GM12865 (cell line): ENCODE measurements around the gene CCDC188.
A peak's percentile ranks its signal among the peaks of the same experiment; 100 is the strongest.

ENCODE experiments used
- DNase-seq: peaks from one replicate; pipeline ENCODE4 v3.0.0; 2010; ENCODE audit warnings: low read depth
- H3K4me3 ChIP-seq: 2 replicates; pipeline ENCODE4 v1.5.1; 2011; ENCODE audit warnings: mild to moderate bottlenecking, low read depth, low read length, control low read depth
- TF ChIP-seq, protein P1 (sequence below): IDR thresholded peaks from 2 replicates; pipeline ENCODE4 v1.5.1; 2011; ENCODE audit warnings: low read length, control low read depth, low read depth, inconsistent platforms; ENCODE audit not compliant: insufficient read depth; ENCODE audit errors: missing control alignments

Gene CCDC188

DNA sequence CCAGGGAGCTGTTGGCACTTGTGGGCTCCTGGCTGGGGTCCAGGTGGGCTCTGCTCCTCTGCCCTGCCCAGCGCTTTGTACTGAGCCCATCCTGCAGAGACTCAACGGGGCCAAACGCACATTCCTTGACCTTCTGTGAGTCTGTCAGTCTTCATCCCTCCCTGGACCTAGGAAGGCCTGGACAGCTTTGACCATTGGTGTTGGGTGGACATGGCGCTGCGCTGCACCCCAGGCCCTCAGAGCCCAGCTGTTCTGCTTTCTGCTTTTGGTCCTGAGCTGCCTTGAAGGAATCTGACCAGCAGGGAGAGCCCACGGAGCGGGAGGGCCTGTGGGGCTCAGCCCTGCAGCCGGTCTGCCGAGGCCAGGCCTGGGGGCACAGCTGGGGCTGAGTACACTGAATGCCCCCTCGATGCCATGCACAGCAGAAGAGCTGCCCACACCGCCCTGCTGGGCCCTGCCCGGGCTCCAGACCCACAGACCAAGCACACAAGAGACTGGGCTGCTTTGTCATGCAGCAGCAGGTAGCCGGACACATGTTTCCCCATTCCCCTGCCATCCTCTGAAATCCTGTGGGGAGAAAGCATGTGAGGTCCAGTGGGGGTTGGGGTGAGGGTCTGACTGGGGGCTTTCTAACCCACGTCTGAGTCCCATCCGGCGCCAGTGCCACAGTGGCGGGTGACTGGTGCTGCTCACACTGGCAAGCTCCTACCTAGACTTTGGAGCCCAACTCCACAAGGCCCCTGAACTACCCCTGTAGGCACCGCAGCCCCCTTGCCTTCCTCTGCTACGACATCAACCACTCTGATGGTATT is 24.1 kb upstream of the CCDC188 start:
- DNase-seq, result peak; percentile 6
- H3K4me3 ChIP-seq, result no peak overlapping the region
- TF ChIP-seq, protein P1, sequence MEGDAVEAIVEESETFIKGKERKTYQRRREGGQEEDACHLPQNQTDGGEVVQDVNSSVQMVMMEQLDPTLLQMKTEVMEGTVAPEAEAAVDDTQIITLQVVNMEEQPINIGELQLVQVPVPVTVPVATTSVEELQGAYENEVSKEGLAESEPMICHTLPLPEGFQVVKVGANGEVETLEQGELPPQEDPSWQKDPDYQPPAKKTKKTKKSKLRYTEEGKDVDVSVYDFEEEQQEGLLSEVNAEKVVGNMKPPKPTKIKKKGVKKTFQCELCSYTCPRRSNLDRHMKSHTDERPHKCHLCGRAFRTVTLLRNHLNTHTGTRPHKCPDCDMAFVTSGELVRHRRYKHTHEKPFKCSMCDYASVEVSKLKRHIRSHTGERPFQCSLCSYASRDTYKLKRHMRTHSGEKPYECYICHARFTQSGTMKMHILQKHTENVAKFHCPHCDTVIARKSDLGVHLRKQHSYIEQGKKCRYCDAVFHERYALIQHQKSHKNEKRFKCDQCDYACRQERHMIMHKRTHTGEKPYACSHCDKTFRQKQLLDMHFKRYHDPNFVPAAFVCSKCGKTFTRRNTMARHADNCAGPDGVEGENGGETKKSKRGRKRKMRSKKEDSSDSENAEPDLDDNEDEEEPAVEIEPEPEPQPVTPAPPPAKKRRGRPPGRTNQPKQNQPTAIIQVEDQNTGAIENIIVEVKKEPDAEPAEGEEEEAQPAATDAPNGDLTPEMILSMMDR, result no peak

- H3K4me3 ChIP-seq, result no peak overlapping the region
- no peak for DNase-seq
- TF ChIP-seq, protein P1, result no peak
These were observed 22.9 kb upstream of the CCDC188 start for GRCh38 chr22:20173772-20174171.

DNA sequence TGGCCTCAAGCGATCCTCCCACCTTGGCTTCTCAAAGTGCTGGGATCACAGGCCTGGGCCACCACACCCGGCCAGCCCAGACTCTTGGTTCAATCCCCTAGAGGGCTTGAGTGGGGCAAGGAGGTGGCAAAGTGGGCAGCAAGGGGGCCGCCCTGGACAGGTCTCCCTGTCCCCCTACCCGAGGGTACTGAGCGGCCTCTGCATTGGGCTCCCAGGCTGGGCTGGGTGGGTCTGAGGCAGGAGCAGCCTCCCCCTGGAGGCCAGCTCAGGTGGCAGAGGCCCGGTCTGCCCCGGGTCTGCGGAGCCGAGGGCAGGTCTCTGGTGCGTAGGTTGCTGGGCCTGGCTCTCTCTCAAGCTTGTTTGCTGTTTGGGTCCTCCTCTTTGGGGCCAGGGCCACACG is 22.4 kb upstream of the CCDC188 start:
- no peak for DNase-seq
- TF ChIP-seq, protein P1, result no peak
- no peak overlapping the region for H3K4me3 ChIP-seq

GRCh38 chr22:20172141-20172613 is 21.3 kb upstream of the CCDC188 start:
- DNase-seq, result no peak
- H3K4me3 ChIP-seq, result no peak overlapping the region
- TF ChIP-seq, protein P1, result no peak

- TF ChIP-seq, protein P1, result no peak
- no peak overlapping the region for H3K4me3 ChIP-seq
- no peak for DNase-seq
These were observed 20.7 kb upstream of the CCDC188 start for GRCh38 chr22:20171288-20172140.

DNA sequence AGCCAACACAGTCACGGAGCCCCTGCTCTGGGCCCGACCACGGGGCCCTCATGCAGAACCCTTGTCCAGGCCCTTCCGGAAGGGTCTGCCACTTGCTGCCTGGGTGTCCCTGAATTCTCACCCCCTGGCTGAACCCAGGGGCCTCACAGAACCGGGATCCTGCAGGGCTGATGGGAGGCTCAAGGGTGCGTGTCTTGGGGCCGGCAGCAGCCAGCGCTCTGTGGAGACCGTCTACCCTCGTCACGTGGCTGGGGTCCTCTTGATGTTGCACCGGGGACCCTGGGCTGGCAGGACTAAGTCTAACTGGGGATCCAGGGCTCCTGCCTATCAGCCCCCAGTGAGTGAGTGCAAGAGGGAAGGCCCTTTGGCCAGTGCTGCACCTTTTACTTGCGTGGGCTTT is 19.3 kb upstream of the CCDC188 start:
- TF ChIP-seq, protein P1, result no peak

More for the DNA sequence above, 19.3 kb upstream of the CCDC188 start:
- H3K4me3 ChIP-seq, result no peak overlapping the region
- no peak for DNase-seq
